Measurements from ENCODE around the gene ATP1A4. TPM values are rescaled to one million over a fixed set of nuclear protein-coding genes. Genes with fewer than 3 reads are reported as not detected.
"Not testable (repeated sequence)": the region's sequence is repeated elsewhere in the genome, so short reads cannot be mapped to it uniquely, and the experiment has no call there.

ATP1A4 gene
- total RNA-seq, 4 donors from 2014 or later: 0.47 TPM; not detected in 3

GRCh38 chr1:160105155-160105554 is 46.2 kb upstream of the ATP1A4 start:
- no peak for TF ChIP-seq POLR2AphosphoS5 (IDR thresholded peaks at IDR 0.05)
- TF ChIP-seq EP300 (IDR thresholded peaks at IDR 0.05): no peak
- TF ChIP-seq CTCF (IDR thresholded peaks at IDR 0.05): no peak
- TF ChIP-seq POLR2A (IDR thresholded peaks at IDR 0.05): no peak
- no peaks in the 10 kb centered on the region for H3K27me3 ChIP-seq
- no peaks in the 10 kb centered on the region for H3K9me3 ChIP-seq
- H3K27ac ChIP-seq: peak overlapping the region in 2 of 4 donors; percentile 97
- ATAC-seq: no peak
- no peak overlapping the region for H3K4me3 ChIP-seq
- H3K36me3 ChIP-seq: no peaks in the 10 kb centered on the region
- whole genome bisulfite sequencing, 2 donors (ENCODE audit: low coverage in 1 of 2): 100% methylated on average over 1 of the region's 5 CpGs
- peaks cover 6 to 47% (median 21%) of the 10 kb centered on the region in 3 donors for H3K4me1 ChIP-seq

GRCh38 chr1:160107512-160107911 is 43.9 kb upstream of the ATP1A4 start:
- ATAC-seq: no peak
- Histone ChIP-seq H3K27ac (no peak overlapping the region), H3K4me1 (peaks cover 6 to 36% (median 11%) of the 10 kb centered on the region in 3 donors), H3K36me3 (no peaks in the 10 kb centered on the region), H3K4me3 (no peak overlapping the region), H3K9me3 (no peaks in the 10 kb centered on the region), H3K27me3 (no peaks in the 10 kb centered on the region)
- no peak for TF ChIP-seq EP300 (IDR thresholded peaks at IDR 0.05)
- TF ChIP-seq CTCF (IDR thresholded peaks at IDR 0.05): no peak
- no peak for TF ChIP-seq POLR2A (IDR thresholded peaks at IDR 0.05)
- no peak for TF ChIP-seq POLR2AphosphoS5 (IDR thresholded peaks at IDR 0.05)
- 60 to 100% methylated on average over 1 of the region's 1 CpG for WGBS, 2 donors (ENCODE audit: low coverage in 1 of 2)

- Histone ChIP-seq H3K36me3 (no peaks in the 10 kb centered on the region), H3K4me3 (no peak overlapping the region), H3K27ac (no peak overlapping the region), H3K9me3 (no peaks in the 10 kb centered on the region), H3K4me1 (peaks cover 4 to 36% (median 7%) of the 10 kb centered on the region in 3 donors), H3K27me3 (no peaks in the 10 kb centered on the region)
- ATAC-seq: peak; percentile 27
- peak in 3 of 4 experiments; percentile 30 to 63 (median 35) for TF ChIP-seq CTCF (IDR thresholded peaks at IDR 0.05)
- TF ChIP-seq EP300 (IDR thresholded peaks at IDR 0.05): no peak
- 34 to 80% methylated on average over 1 to 6 of the region's 6 CpGs for WGBS, 2 donors (ENCODE audit: low coverage in 1 of 2)
Measured at GRCh38 chr1:160108888-160109662, 42.3 kb upstream of the ATP1A4 start.

GRCh38 chr1:160109686-160110085 is 41.7 kb upstream of the ATP1A4 start:
- no peak for ATAC-seq
- WGBS, 2 donors (ENCODE audit: low coverage in 1 of 2): 40 to 48% methylated on average over 2 to 4 of the region's 4 CpGs
- H3K4me1 ChIP-seq: peaks cover 0 to 36% (median 7%) of the 10 kb centered on the region in 3 donors
- TF ChIP-seq POLR2A (IDR thresholded peaks at IDR 0.05) (no peak), CTCF (IDR thresholded peaks at IDR 0.05) (no peak), EP300 (IDR thresholded peaks at IDR 0.05) (no peak), POLR2AphosphoS5 (IDR thresholded peaks at IDR 0.05) (no peak)
- no peaks in the 10 kb centered on the region for H3K9me3 ChIP-seq
- no peak overlapping the region for H3K4me3 ChIP-seq
- H3K27me3 ChIP-seq: no peaks in the 10 kb centered on the region
- no peaks in the 10 kb centered on the region for H3K36me3 ChIP-seq
- no peak overlapping the region for H3K27ac ChIP-seq

GRCh38 chr1:160111462-160111861 is 39.9 kb upstream of the ATP1A4 start:
- not testable (repeated sequence) for ATAC-seq, H3K36me3 ChIP-seq, H3K9me3 ChIP-seq, H3K4me3 ChIP-seq, H3K27ac ChIP-seq, H3K27me3 ChIP-seq
- WGBS, 2 donors (ENCODE audit: low coverage in 1 of 2): 61 to 91% methylated on average over 2 to 9 of the region's 10 CpGs
- peaks cover 0 to 41% (median 13%) of the 10 kb centered on the region in 3 donors for H3K4me1 ChIP-seq

Measured in gastroesophageal sphincter (tissue), 4 donors.